Kasumi-1 (cell line): ENCODE results near the gene TMEM179.

Experiments used
- DNase-seq, 2 experiments: peaks; one replicate each; lab custom pipeline; 2025; lab: John Stamatoyannopoulos, UW

The TMEM179 gene

DNA sequence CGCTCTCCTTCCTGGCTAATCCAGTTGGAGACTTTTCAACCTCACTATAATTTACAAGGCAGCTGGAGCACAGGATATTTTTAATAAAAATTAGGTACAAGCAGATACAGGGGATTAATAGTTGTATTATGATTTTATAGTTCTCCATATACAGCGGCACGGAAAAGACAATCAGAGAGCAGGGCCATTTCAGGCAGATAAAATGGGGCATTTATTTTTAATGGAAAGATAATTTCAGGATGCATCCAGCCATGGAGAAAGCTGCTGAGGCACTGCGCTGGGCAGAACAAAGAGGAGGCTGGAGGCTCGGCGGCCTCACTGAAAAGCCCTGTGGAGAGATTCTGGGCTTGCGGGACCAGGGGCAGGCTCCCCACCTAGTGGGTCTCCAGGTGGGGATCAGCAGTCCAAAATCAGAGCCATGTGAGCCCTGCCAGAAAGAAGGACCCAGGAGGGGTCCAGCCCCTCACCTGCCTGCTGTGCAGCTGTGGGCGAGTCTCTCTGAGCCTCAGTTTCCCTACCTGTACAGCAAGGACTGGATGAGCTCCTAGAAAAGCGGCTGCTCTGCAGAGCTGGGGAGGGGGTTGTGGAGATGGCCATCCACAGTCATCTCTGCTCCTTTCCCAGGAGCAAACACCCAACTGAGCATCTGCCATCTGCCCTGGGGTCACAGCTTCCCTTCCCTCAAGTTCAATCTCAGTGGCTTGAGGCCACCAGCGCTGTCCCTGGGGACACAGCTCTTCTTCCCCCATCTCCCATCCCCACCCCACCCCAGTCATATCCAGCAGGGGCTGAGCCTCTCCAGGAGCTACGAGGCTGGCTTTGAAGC, 48.9 kb downstream of the TMEM179 start:
- no peak for DNase-seq

DNA sequence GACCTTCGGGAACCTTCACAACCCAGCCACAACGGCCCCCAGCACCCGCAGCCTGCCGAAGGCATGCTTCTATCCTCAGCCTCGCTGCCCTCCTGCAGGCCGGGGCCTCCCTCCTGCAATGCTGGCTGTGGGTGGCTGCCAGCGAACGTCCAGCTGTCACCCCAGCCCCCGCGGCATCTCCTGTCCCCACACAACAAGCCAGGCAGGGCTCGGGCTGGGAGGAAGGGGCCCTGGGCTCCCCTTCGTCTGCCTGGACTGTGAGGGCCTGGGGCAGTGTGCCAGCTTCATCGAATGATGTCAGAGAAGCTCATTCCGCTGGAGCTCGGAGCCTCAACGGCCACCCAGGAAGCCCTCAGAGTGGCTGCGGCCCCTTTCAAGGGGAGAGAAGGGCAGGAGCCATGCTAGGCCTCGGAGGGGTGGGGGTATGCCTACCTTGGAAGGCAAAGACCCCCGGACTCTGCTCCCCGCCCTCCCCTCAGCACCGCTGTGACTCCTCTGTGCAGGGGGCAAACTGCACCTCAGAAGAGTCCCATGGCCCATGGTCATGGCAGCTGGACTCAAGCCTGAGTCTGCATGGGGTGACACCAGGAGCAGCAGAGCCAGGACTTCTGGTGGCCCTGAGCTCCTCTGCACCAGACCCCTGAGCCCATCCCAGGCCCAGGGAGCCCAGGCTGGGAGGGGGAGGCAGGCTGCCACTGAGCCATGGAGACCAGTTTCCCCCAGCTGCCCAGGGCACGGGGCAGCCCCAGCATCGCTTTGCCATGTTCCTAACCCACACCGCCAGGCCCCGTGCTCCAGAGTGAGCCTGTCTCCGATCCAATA, 49.8 kb downstream of the TMEM179 start:
- no peak for DNase-seq

GRCh38 chr14:104554088-104554607, 50.4 kb downstream of the TMEM179 start:
- DNase-seq = no peak

- DNase-seq = no peak
Observed at GRCh38 chr14:104553166-104554087, 51.1 kb downstream of the TMEM179 start.

DNA sequence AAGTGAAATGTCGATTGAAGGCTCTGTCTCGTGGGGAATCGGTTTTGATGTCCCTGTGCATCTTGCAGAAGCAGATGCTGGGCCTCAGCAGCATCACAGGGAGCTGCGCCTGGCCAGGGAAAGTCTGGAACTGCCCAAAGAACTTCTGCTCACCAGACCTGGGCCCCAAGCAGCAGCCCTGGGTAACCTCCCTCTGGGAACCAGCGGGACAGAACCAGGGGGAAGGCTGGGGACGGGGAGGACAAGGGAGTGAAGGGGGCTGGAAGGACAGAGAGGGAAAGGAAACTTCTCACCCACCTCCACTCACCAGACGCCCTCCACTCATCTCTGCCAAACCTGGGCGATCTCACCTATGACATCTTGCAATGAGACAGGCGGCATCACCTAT, 51.8 kb downstream of the TMEM179 start:
- DNase-seq = no peak

DNA sequence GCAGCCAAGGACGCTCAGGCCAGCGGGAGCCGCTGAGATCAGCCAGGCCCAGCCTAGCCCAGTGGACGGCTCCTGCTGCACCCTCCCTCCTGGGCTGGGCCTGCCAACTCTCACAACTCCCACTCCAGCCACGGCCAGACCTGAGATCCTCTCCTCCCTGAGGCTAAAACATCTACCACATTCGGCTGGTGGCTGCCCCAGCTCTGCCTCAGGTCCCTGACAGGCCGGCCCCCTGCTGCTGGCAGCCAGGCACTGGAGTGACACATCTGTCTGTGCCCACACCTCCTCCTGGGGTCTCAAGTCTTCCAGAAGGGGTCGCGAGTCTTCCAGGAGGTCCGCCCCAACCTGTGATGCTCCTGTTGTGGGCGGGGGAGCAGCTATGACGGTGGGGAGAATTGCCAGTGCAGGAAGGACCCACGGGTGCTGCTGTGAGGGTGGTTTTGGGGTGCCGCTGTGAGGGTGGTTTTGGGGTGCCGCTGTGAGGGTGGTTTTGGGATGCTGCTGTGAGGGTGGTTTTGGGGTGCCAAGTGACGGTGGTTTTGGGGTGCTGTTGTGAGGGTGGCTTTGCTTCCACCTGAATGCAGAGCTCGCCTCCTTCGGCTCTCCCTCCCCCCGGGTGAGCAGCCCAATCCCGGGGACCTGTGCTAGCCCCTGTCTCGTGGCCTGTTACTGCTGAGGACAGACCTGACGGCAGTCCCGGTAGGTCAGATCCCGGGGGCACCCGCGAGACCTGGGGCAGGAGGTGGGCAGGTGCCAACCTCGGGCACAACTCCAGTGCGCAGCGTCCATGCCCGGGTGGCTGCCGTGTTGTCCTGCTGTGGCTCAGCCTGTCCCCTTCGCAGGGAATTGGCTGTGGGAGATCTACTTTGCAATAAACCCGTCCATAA, 52.5 kb downstream of the TMEM179 start:
- DNase-seq = no peak

DNA sequence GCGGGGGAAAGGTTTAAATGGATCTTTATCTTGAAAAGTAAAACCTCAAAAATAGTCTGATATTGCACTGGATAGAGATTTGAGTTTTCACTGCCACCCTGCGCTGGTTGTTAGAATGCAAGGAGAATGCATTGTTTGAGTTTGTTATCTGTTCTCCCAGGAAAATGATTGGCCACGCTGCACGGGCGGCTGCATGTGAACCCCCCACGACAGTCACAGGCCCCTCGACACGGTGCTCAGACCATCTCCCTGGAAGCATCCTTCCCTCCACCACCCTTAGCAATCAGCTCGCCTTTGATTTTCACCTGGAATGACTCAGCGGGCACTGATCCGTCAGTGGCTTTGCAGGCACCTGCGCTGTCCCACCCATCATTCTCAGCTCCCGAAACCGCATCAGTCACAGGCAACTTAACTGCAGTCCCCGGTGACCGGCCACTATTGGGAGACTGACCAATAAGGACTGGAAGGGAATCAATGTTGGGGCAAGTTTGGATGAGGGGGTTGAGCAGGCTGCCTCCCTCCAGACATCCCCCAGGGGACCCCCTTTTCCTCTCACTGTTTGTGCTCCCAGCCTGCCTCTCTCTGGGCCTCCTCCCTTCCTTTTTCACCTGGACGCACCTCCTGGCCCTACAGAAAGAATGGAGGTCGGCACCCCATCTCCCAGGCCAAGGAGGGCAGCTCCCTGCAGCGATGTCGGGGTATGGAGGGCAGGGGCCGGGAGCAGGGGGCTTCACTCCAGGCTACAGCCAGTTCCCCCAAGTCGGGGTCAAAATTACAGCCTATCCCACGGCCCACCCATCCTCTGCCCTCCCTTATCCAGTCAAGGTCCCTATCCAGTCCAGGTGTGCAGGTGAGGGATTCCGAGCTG, 53.5 kb downstream of the TMEM179 start:
- no peak for DNase-seq

DNA sequence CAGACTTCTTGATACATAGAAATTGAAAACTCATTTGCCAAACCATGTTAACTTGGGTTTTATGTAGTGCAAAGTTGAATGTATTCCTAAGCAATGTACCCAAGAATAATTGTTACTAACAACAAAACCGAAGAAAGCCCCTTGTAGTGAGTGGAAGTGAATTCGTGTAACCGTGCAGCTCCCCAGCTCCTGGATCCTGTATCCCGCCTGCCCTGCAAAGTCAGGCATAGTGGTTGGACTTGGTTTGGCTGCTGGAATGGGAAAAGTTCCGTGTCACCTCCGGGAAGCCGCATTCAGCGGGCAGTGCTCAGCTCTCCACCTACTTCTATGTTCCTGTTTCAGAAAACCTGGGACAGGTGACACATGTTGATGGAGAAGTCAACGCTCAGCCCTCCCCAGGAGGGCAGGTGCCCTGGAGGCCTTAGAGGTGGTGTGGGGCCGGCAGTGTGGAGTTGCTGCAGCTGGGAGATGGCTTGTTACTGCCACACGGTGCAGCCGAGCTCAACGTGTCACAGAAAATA, 54.2 kb downstream of the TMEM179 start:
- DNase-seq = no peak

DNA sequence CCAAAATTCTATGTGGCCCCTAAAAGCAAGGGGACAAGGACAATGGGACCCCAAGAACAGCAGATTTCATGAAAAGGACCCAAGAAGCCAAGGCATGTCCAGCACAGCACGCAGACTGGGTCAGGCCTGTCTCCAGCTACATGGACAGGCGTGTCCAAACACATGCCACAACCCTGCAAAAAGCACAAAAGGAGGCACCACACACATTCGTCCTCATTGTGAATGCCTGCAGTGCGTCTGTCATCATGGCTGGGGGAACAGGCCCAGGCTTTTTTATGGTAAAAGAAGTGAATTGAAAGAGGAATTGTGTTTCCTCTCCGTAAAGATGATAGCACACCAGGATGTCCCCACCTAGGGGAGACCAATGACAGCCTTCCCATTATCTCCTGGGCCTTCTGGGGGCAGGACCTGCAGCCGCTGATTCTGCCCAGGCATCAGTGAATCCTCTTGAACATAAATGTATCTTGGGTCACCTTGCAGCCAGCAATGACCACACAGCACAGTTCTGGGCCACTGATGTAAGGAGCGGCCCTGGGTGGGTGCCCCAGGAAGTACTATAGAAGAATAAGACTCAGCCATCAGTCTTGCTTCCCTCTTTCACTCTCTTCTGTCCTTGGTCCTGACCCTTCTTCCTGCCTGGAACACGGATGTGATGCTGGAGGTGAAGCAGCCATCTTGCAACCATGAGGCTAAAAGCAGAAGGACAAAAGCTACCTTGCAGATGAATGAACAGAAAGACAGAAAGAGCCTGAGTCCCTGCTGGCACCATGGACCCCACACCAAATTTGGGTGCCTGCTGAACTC, 54.8 kb downstream of the TMEM179 start:
- no peak for DNase-seq

DNA sequence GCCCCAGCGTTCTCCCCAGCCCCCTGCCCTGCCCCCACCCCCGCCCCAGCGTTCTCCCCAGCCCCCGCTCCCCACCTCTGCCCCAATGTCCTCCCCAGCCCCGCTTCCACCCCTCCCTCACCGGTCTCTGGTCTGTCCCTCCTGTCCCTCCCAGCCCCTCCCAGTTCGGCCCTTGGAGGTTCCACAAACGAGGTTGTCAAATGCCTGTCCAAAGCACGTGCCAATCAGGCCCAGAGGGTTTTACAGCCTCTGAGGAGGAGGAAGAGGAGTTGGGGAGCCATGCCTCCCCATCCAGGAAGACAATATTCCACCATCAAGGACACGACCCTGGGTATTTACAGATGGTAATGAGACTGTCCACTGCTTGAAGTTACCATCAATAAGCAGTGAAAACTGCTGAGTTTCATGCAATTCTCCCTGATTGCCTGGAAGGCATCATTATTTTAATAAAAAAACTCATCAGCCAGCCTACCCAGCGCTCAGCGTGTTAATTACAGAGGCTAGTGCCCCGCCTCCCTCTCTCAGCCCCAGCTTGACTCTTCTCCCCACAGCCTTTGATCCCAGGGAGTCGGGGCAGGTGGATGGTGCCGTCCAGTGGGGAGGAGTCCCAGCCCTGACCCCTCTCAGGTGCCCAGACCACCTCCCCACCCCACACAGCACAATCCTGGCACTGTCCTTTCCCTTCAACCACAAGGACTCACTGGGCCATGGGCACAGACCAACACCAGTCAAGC, 55.6 kb downstream of the TMEM179 start:
- DNase-seq = no peak

- no peak for DNase-seq
Observed at GRCh38 chr14:104547998-104548700, 56.4 kb downstream of the TMEM179 start.

DNA sequence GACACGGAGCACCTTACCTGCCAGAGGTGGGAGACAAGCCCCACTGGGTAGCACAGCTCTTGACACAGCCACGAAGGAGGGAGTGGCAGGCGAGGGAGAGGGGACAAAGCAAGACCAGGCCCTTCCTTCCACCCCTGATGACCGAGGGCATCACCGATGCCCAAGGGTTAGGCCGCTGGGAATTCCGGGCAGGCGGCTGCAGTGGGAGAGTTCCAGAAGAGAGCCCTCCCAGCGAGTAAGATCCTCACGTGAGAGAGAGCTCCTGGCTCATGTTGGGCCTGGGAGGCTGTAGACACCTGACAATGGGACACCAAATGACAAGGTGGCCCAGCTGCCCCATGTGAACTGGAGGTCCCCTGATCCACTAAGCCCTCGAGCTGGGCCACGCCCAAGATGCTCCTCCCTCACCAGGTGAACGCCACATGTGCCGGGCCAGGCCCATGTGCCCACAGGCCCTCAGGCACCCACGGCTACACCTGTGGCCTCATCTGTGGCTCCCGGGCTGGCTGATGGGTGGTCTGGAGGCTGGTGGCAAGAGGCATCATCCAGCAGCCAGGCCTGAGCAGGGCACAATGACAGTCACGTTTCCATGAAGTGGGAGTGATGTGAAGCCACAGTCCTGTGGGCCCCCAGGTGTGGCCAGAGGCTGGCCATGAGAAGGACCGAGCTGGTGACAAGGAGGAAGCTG, 57.1 kb downstream of the TMEM179 start:
- DNase-seq = no peak

DNA sequence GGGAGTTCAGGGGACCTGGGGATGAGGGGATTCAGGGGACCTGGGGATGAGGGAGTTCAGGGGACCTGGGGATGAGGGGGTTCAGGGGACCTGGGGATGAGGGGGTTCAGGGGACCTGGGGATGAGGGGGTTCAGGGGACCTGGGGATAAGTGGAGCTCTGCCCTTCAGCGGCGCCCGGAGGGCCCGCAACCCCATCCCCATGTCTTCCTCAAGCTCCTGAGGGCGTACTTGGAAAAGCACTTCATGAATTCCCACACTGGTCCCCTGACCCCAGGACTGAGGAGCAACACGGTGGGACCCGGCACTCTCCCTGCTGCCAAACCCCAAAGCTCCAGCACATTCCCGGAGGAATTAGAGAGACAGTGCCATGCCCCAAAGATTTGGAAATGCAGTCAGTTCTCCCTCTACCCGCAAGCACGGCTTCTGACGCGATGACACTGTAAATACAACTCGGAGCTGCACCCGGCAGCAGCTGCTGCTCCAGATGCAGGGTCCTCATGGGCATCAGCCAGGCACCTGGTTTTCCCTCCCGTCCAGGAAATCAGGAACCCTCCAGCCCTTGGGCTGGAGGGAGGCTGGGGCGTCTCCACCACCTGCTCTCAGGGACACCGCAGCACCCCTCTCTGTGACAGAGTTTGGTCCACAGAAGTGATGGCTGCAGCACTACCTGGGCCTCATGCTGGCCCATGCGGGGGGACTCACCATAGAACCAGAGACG, 57.8 kb downstream of the TMEM179 start:
- no peak for DNase-seq

- no peak for DNase-seq
Observed at GRCh38 chr14:104545942-104546501, 58.5 kb downstream of the TMEM179 start.

- no peak for DNase-seq
Observed at GRCh38 chr14:104545151-104545941, 59.2 kb downstream of the TMEM179 start.
